H9 (cell line): Measurements from ENCODE around the gene PCMT1. TPM values are rescaled to one million over a fixed set of nuclear protein-coding genes. Genes with fewer than 3 reads are reported as not detected.

Experiments used
- DNase-seq: peaks from one replicate; pipeline ENCODE4 v3.0.0-alpha.2; 2017
- H2AFZ ChIP-seq: one replicate; pipeline ENCODE4 v1.6.1; 2013; ENCODE audit warnings: mild to moderate bottlenecking, low read length, control low read depth, moderate library complexity
- H2AK5ac ChIP-seq: 2 replicates; pipeline ENCODE4 v1.6.1; 2013; ENCODE audit warnings: low read length, control low read depth, mixed read lengths; ENCODE audit not compliant: insufficient read length
- H2BK120ac ChIP-seq: one replicate; pipeline ENCODE4 v1.6.1; 2013; ENCODE audit warnings: low read depth, mild to moderate bottlenecking, low read length, control low read depth, inconsistent platforms; ENCODE audit not compliant: poor library complexity, severe bottlenecking
- H2BK12ac ChIP-seq: 2 replicates; pipeline ENCODE4 v1.6.1; 2013; ENCODE audit warnings: low read length, control low read depth, mixed read lengths, low read depth; ENCODE audit not compliant: insufficient read length
- H2BK15ac ChIP-seq: 2 replicates; pipeline ENCODE4 v1.6.1; 2013; ENCODE audit warnings: low read depth, low read length, control low read depth
- H2BK20ac ChIP-seq: one replicate; pipeline ENCODE4 v1.6.1; 2013; ENCODE audit warnings: low read depth, mild to moderate bottlenecking, low read length, control low read depth, inconsistent platforms; ENCODE audit not compliant: poor library complexity, severe bottlenecking
- H2BK5ac ChIP-seq: 2 replicates; pipeline ENCODE4 v1.6.1; 2013; ENCODE audit warnings: low read length, control low read depth, mixed read lengths; ENCODE audit not compliant: insufficient read length
- H3K14ac ChIP-seq: 2 replicates; pipeline ENCODE4 v1.6.1; 2013; ENCODE audit warnings: low read length, control low read depth; ENCODE audit not compliant: insufficient read depth
- H3K18ac ChIP-seq: 2 replicates; pipeline ENCODE4 v1.6.1; 2013; ENCODE audit warnings: low read depth, mild to moderate bottlenecking, mixed read lengths, low read length, control low read depth; ENCODE audit not compliant: insufficient read length
- H3K23ac ChIP-seq: 2 replicates; pipeline ENCODE4 v1.6.1; 2013; ENCODE audit warnings: low read length, control low read depth, mixed read lengths, low read depth; ENCODE audit not compliant: insufficient read length
- H3K23me2 ChIP-seq: 2 replicates; pipeline ENCODE4 v1.6.1; 2013; ENCODE audit warnings: low read depth, mild to moderate bottlenecking, mixed read lengths, low read length, control low read depth; ENCODE audit not compliant: insufficient read length, poor library complexity, severe bottlenecking
- H3K27ac ChIP-seq: 2 replicates; pipeline ENCODE4 v1.5.1; 2013; ENCODE audit warnings: low read length, control low read depth, mixed read lengths, low read depth; ENCODE audit not compliant: insufficient read length
- H3K27me3 ChIP-seq: 2 replicates; pipeline ENCODE4 v1.6.1; 2013; ENCODE audit warnings: low read length, control low read depth, inconsistent platforms; ENCODE audit not compliant: insufficient read depth
- H3K4ac ChIP-seq: 2 replicates; pipeline ENCODE4 v1.6.1; 2013; ENCODE audit warnings: low read depth, mild to moderate bottlenecking, control low read depth, inconsistent platforms, low read length, moderate library complexity
- H3K4me1 ChIP-seq: 2 replicates; pipeline ENCODE4 v1.6.1; 2013; ENCODE audit warnings: low read length, control low read depth, inconsistent platforms; ENCODE audit not compliant: insufficient read depth
- H3K4me2 ChIP-seq: 2 replicates; pipeline ENCODE4 v1.6.1; 2013; ENCODE audit warnings: low read length, control low read depth, mixed read lengths; ENCODE audit not compliant: insufficient read length, insufficient read depth
- H3K56ac ChIP-seq: 2 replicates; pipeline ENCODE4 v1.6.1; 2013; ENCODE audit warnings: low read depth, mild to moderate bottlenecking, mixed read lengths, low read length, control low read depth; ENCODE audit not compliant: insufficient read length
- H3K79me1 ChIP-seq: 2 replicates; pipeline ENCODE4 v1.6.1; 2013; ENCODE audit warnings: low read depth, mild to moderate bottlenecking, moderate library complexity, low read length, control low read depth, inconsistent platforms; ENCODE audit not compliant: insufficient read depth, poor library complexity, severe bottlenecking
- H3K79me2 ChIP-seq: 2 replicates; pipeline ENCODE4 v1.6.1; 2013; ENCODE audit warnings: low read length, control low read depth, inconsistent platforms; ENCODE audit not compliant: insufficient read depth
- H3K9ac ChIP-seq: 2 replicates; pipeline ENCODE4 v1.6.1; 2013; ENCODE audit warnings: low read length, control low read depth, mixed read lengths; ENCODE audit not compliant: insufficient read length; ENCODE audit errors: extremely low read depth
- H3K9me3 ChIP-seq: one replicate; pipeline ENCODE4 v1.6.1; 2013; ENCODE audit warnings: low read depth, low read length, inconsistent platforms; ENCODE audit not compliant: control insufficient read depth
- H3T11ph ChIP-seq: one replicate; pipeline ENCODE4 v1.6.1; 2013; ENCODE audit warnings: mild to moderate bottlenecking, low read length, control low read depth, inconsistent platforms
- H4K20me1 ChIP-seq: one replicate; pipeline ENCODE4 v1.6.1; 2013; ENCODE audit not compliant: control insufficient read depth, insufficient read length, insufficient read depth
- H4K5ac ChIP-seq: 2 replicates; pipeline ENCODE4 v1.6.1; 2013; ENCODE audit warnings: low read depth, mild to moderate bottlenecking, mixed read lengths, low read length, control low read depth; ENCODE audit not compliant: insufficient read length
- H4K8ac ChIP-seq: replicated peaks from 2 replicates; pipeline ENCODE4 v1.6.1; 2013; ENCODE audit warnings: low read length, control low read depth, mixed read lengths, low read depth; ENCODE audit not compliant: insufficient read length
- H4K91ac ChIP-seq: 2 replicates; pipeline ENCODE4 v1.6.1; 2013; ENCODE audit warnings: low read depth, mild to moderate bottlenecking, moderate library complexity, mixed read lengths, low read length, control low read depth; ENCODE audit not compliant: insufficient read length
- H3K27ac Mint-ChIP-seq, 3 experiments: 2 replicates in 2 of 3; 3 replicates in 1 of 3; pipeline ENCODE4 v1.8.0; 2020 to 2021; ENCODE audit warnings: mixed read lengths in 3 of 3, mild to moderate bottlenecking in 1 of 3, moderate library complexity in 1 of 3
- H3K27me3 Mint-ChIP-seq: 2 replicates; pipeline ENCODE4 v1.8.0; 2021; ENCODE audit warnings: low read depth, mild to moderate bottlenecking, moderate library complexity, mixed read lengths
- H3K36me3 Mint-ChIP-seq, 3 experiments: 2 replicates in 2 of 3; 3 replicates in 1 of 3; pipeline ENCODE4 v1.8.0; 2020 to 2021; ENCODE audit warnings: low read depth in 3 of 3, mixed read lengths in 3 of 3; ENCODE audit not compliant: insufficient read depth in 1 of 3
- H3K4me1 Mint-ChIP-seq, 2 experiments: 2 replicates each; pipeline ENCODE4 v1.8.0; 2020; ENCODE audit warnings: mixed read lengths in 2 of 2
- H3K4me3 Mint-ChIP-seq, 2 experiments: 2 replicates in 1 of 2; 3 replicates in 1 of 2; pipeline ENCODE4 v1.8.0; 2020 to 2021; ENCODE audit warnings: mild to moderate bottlenecking in 2 of 2, mixed read lengths in 2 of 2, moderate library complexity in 1 of 2
- H3K9me3 Mint-ChIP-seq, 2 experiments: 2 replicates in 1 of 2; 3 replicates in 1 of 2; pipeline ENCODE4 v1.8.0; 2020; ENCODE audit warnings: mild to moderate bottlenecking in 2 of 2, mixed read lengths in 2 of 2, moderate library complexity in 1 of 2
- WGBS: extraction: QIAGEN DNeasy Blood & Tissue Kit; methylation state at CpG from one replicate; pipeline ENCODE4 v1.1.7; 2013; ENCODE audit warnings: missing lambda C conversion rate, low lambda C conversion rate, mixed read lengths; ENCODE audit not compliant: insufficient read length; ENCODE audit errors: extremely low coverage; 5-methylcytosine and 5-hydroxymethylcytosine counted together
- total RNA-seq: library from RNA; stranded (reverse); gene quantifications from 2 replicates; pipeline ENCODE4 v1.2.1, GENCODE V29; 2021
- TF ChIP-seq, protein P1 (sequence below): fragments of 200-600 bp; sonication (generic); conservative IDR thresholded peaks from 3 replicates; pipeline ENCODE4 v1.8.0; 2021; ENCODE audit warnings: antibody characterized with exemption, mild to moderate bottlenecking

Gene PCMT1
- total RNA-seq, 1 experiment from 2014 or later, result 98.3 TPM

DNA sequence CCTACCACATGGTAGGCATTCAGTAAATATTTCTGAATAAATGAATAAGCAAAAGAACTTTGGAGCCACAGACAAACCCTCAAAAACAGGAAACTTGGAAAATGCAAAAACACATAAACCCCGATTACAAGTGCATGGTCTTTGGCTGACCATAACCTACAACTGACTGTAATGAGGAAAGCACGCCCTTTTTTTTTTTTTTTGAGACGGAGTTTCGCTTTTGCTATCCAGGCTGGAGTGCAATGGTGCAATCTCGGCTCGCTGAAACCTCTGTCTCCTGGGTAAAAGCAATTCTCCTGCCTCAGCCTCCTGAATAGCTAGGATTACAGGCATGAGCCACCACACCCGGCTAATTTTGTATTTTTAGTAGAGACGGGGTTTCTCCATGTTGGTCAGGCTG lies 19.7 kb upstream of the PCMT1 start:
- Histone ChIP-seq H3K4me1 (no peaks in the 10 kb centered on the region), H4K20me1 (no peaks in the 10 kb centered on the region), H3K9me3 (no peaks in the 10 kb centered on the region), H3T11ph (no peak overlapping the region), H3K79me1 (no peaks in the 10 kb centered on the region), H4K91ac (no peak overlapping the region), H2AK5ac (no peak overlapping the region), H3K9ac (no peak overlapping the region), H3K4ac (no peak overlapping the region), H3K18ac (no peak overlapping the region), H3K14ac (no peak overlapping the region), H3K23ac (no peak overlapping the region), H3K23me2 (no peaks in the 10 kb centered on the region), H3K4me2 (no peak overlapping the region), H2BK120ac (no peak overlapping the region), H3K27ac (no peak overlapping the region), H3K56ac (no peak overlapping the region), H2AFZ (no peak overlapping the region), H2BK20ac (no peak overlapping the region), H2BK12ac (no peak overlapping the region), H2BK5ac (no peak overlapping the region), H3K79me2 (no peaks in the 10 kb centered on the region), H2BK15ac (no peak overlapping the region), H4K5ac (no peak overlapping the region), H3K27me3 (no peaks in the 10 kb centered on the region), H4K8ac (no peak overlapping the region)
- TF ChIP-seq, protein P1, sequence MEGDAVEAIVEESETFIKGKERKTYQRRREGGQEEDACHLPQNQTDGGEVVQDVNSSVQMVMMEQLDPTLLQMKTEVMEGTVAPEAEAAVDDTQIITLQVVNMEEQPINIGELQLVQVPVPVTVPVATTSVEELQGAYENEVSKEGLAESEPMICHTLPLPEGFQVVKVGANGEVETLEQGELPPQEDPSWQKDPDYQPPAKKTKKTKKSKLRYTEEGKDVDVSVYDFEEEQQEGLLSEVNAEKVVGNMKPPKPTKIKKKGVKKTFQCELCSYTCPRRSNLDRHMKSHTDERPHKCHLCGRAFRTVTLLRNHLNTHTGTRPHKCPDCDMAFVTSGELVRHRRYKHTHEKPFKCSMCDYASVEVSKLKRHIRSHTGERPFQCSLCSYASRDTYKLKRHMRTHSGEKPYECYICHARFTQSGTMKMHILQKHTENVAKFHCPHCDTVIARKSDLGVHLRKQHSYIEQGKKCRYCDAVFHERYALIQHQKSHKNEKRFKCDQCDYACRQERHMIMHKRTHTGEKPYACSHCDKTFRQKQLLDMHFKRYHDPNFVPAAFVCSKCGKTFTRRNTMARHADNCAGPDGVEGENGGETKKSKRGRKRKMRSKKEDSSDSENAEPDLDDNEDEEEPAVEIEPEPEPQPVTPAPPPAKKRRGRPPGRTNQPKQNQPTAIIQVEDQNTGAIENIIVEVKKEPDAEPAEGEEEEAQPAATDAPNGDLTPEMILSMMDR, result no peak
- Mint-ChIP-seq H3K4me1 (no peaks in the 10 kb centered on the region), H3K27me3 (no peaks in the 10 kb centered on the region), H3K27ac (no peak overlapping the region), H3K36me3 (peaks cover 11 to 82% (median 55%) of the 10 kb centered on the region in 3 experiments; a peak in 6 of 7 replicates), H3K4me3 (no peak overlapping the region), H3K9me3 (no peaks in the 10 kb centered on the region)
- no peak for DNase-seq
- no CpG with 5 or more reads among the region's 8 CpGs for WGBS
